Activated CD8-positive, alpha-beta memory T cell treated with anti-CD3 and anti-CD28 coated beads for 1 hour (primary cell): Measurements from ENCODE around the gene ZFAND3.

Source experiments
- DNase-seq, 2 donors: peaks; one replicate each; pipeline ENCODE4 v3.0.0-alpha.2; 2020; ENCODE audit warnings: low read depth in 1 of 2; ENCODE audit errors: extremely low read depth in 1 of 2

The ZFAND3 gene

GRCh38 chr6:38068854-38069590 is 249.5 kb downstream of the ZFAND3 start:
- no peak for DNase-seq

GRCh38 chr6:38077488-38078030 is 258.0 kb downstream of the ZFAND3 start:
- no peak for DNase-seq

- no peak for DNase-seq
These were observed 259.1 kb downstream of the ZFAND3 start for GRCh38 chr6:38078671-38079070.

- DNase-seq = no peak
These were observed 259.6 kb downstream of the ZFAND3 start for GRCh38 chr6:38079107-38079506.

- no peak for DNase-seq
These were observed 260.0 kb downstream of the ZFAND3 start for GRCh38 chr6:38079537-38079936.

- DNase-seq = no peak
These were observed 260.8 kb downstream of the ZFAND3 start for GRCh38 chr6:38080360-38080759.

- DNase-seq = no peak
These were observed 261.4 kb downstream of the ZFAND3 start for GRCh38 chr6:38080889-38081288.

GRCh38 chr6:38085031-38085430 is 265.5 kb downstream of the ZFAND3 start:
- DNase-seq = no peak

GRCh38 chr6:38086346-38086745 is 266.8 kb downstream of the ZFAND3 start:
- no peak for DNase-seq

GRCh38 chr6:38088010-38088409 is 268.5 kb downstream of the ZFAND3 start:
- no peak for DNase-seq

- no peak for DNase-seq
These were observed 269.3 kb downstream of the ZFAND3 start for GRCh38 chr6:38088829-38089228.

- no peak for DNase-seq
These were observed 272.1 kb downstream of the ZFAND3 start for GRCh38 chr6:38091613-38092012.

GRCh38 chr6:38092465-38092864 is 272.9 kb downstream of the ZFAND3 start:
- DNase-seq = no peak

- no peak for DNase-seq
These were observed 273.4 kb downstream of the ZFAND3 start for GRCh38 chr6:38092964-38093363.

GRCh38 chr6:38095054-38095453 is 275.5 kb downstream of the ZFAND3 start:
- no peak for DNase-seq

- no peak for DNase-seq
These were observed 279.7 kb downstream of the ZFAND3 start for GRCh38 chr6:38099221-38099620.

GRCh38 chr6:38100380-38100779 is 280.9 kb downstream of the ZFAND3 start:
- DNase-seq = no peak

GRCh38 chr6:38103921-38104320 is 284.4 kb downstream of the ZFAND3 start:
- DNase-seq = no peak

- no peak for DNase-seq
These were observed 285.5 kb downstream of the ZFAND3 start for GRCh38 chr6:38105066-38105465.

- no peak for DNase-seq
These were observed 287.5 kb downstream of the ZFAND3 start for GRCh38 chr6:38107073-38107472.

GRCh38 chr6:38110481-38110971 is 291.0 kb downstream of the ZFAND3 start:
- DNase-seq = no peak

GRCh38 chr6:38112181-38112580 is 292.7 kb downstream of the ZFAND3 start:
- no peak for DNase-seq
